ENCODE data around the gene ANKRD10. TPM values are rescaled to one million over a fixed set of nuclear protein-coding genes. Genes with fewer than 3 reads are reported as not detected.

Gene ANKRD10
- polyA plus RNA-seq, 1 donor, result 172 TPM

GRCh38 chr13:110929104-110929777 is 14.4 kb upstream of the ANKRD10 start:
- no CpG with 5 or more reads among the region's 3 CpGs for whole genome bisulfite sequencing (ENCODE audit: insufficient coverage, low lambda C conversion rate)
- peaks cover 6% of the 10 kb centered on the region for H3K9me3 ChIP-seq (ENCODE audit: control insufficient read depth, low read depth, low read length)

GRCh38 chr13:110925023-110925612 is 10.2 kb upstream of the ANKRD10 start:
- no peaks in the 10 kb centered on the region for H3K36me3 ChIP-seq (ENCODE audit: control insufficient read depth, insufficient read depth, low read length)
- H3K27me3 ChIP-seq (ENCODE audit: control insufficient read depth, insufficient read depth, low read length), result peaks cover 38% of the 10 kb centered on the region
- H3K4me3 ChIP-seq (ENCODE audit: low read length), result no peak overlapping the region
- WGBS (ENCODE audit: insufficient coverage, low lambda C conversion rate), result 56% methylated on average over 2 of the region's 8 CpGs
- no peaks in the 10 kb centered on the region for H3K4me1 ChIP-seq (ENCODE audit: control insufficient read depth, insufficient read depth, low read length)
- no peak for DNase-seq
- H3K27ac ChIP-seq (ENCODE audit: low read length), result no peak overlapping the region
- H3K9me3 ChIP-seq (ENCODE audit: control insufficient read depth, low read depth, low read length), result no peaks in the 10 kb centered on the region

More at GRCh38 chr13:110929104-110929777, 14.4 kb upstream of the ANKRD10 start:
- Histone ChIP-seq H3K27me3 (ENCODE audit: control insufficient read depth, insufficient read depth, low read length) (peaks cover 8% of the 10 kb centered on the region), H3K4me3 (ENCODE audit: low read length) (no peak overlapping the region), H3K27ac (ENCODE audit: low read length) (no peak overlapping the region), H3K4me1 (ENCODE audit: control insufficient read depth, insufficient read depth, low read length) (no peaks in the 10 kb centered on the region), H3K36me3 (ENCODE audit: control insufficient read depth, insufficient read depth, low read length) (no peaks in the 10 kb centered on the region)
- no peak for DNase-seq

GRCh38 chr13:110924639-110924934 is 9.7 kb upstream of the ANKRD10 start:
- Histone ChIP-seq H3K27ac (ENCODE audit: low read length) (no peak overlapping the region), H3K4me3 (ENCODE audit: low read length) (no peak overlapping the region), H3K27me3 (ENCODE audit: control insufficient read depth, insufficient read depth, low read length) (peaks cover 38% of the 10 kb centered on the region), H3K36me3 (ENCODE audit: control insufficient read depth, insufficient read depth, low read length) (no peaks in the 10 kb centered on the region), H3K9me3 (ENCODE audit: control insufficient read depth, low read depth, low read length) (no peaks in the 10 kb centered on the region), H3K4me1 (ENCODE audit: control insufficient read depth, insufficient read depth, low read length) (no peaks in the 10 kb centered on the region)
- WGBS (ENCODE audit: insufficient coverage, low lambda C conversion rate), result no CpG with 5 or more reads among the region's 4 CpGs
- DNase-seq, result no peak

- H3K4me3 ChIP-seq (ENCODE audit: low read length), result no peak overlapping the region
Measured at GRCh38 chr13:110923777-110924638, 9.1 kb upstream of the ANKRD10 start.

GRCh38 chr13:110923086-110923485 is 8.2 kb upstream of the ANKRD10 start:
- DNase-seq, result no peak
- Histone ChIP-seq H3K9me3 (ENCODE audit: control insufficient read depth, low read depth, low read length) (no peaks in the 10 kb centered on the region), H3K36me3 (ENCODE audit: control insufficient read depth, insufficient read depth, low read length) (no peaks in the 10 kb centered on the region), H3K27me3 (ENCODE audit: control insufficient read depth, insufficient read depth, low read length) (peaks cover 38% of the 10 kb centered on the region), H3K27ac (ENCODE audit: low read length) (no peak overlapping the region), H3K4me1 (ENCODE audit: control insufficient read depth, insufficient read depth, low read length) (no peaks in the 10 kb centered on the region), H3K4me3 (ENCODE audit: low read length) (no peak overlapping the region)
- WGBS (ENCODE audit: insufficient coverage, low lambda C conversion rate), result no CpG with 5 or more reads among the region's 7 CpGs

More at GRCh38 chr13:110923777-110924638, 9.1 kb upstream of the ANKRD10 start:
- Histone ChIP-seq H3K27me3 (ENCODE audit: control insufficient read depth, insufficient read depth, low read length) (peaks cover 38% of the 10 kb centered on the region), H3K9me3 (ENCODE audit: control insufficient read depth, low read depth, low read length) (no peaks in the 10 kb centered on the region), H3K36me3 (ENCODE audit: control insufficient read depth, insufficient read depth, low read length) (no peaks in the 10 kb centered on the region), H3K4me1 (ENCODE audit: control insufficient read depth, insufficient read depth, low read length) (no peaks in the 10 kb centered on the region), H3K27ac (ENCODE audit: low read length) (no peak overlapping the region)
- no peak for DNase-seq
- WGBS (ENCODE audit: insufficient coverage, low lambda C conversion rate), result 70% methylated on average over 2 of the region's 4 CpGs

- Histone ChIP-seq H3K27me3 (ENCODE audit: control insufficient read depth, insufficient read depth, low read length) (peaks cover 38% of the 10 kb centered on the region), H3K27ac (ENCODE audit: low read length) (no peak overlapping the region), H3K36me3 (ENCODE audit: control insufficient read depth, insufficient read depth, low read length) (no peaks in the 10 kb centered on the region), H3K9me3 (ENCODE audit: control insufficient read depth, low read depth, low read length) (no peaks in the 10 kb centered on the region), H3K4me3 (ENCODE audit: low read length) (no peak overlapping the region), H3K4me1 (ENCODE audit: control insufficient read depth, insufficient read depth, low read length) (no peaks in the 10 kb centered on the region)
- DNase-seq, result no peak
- no CpG with 5 or more reads among the region's 8 CpGs for WGBS (ENCODE audit: insufficient coverage, low lambda C conversion rate)
Measured at GRCh38 chr13:110922506-110922905, 7.6 kb upstream of the ANKRD10 start.

GRCh38 chr13:110921695-110922094 is 6.8 kb upstream of the ANKRD10 start:
- WGBS (ENCODE audit: insufficient coverage, low lambda C conversion rate), result 80% methylated on average over 1 of the region's 8 CpGs

GRCh38 chr13:110921209-110921608 is 6.3 kb upstream of the ANKRD10 start:
- Histone ChIP-seq H3K36me3 (ENCODE audit: control insufficient read depth, insufficient read depth, low read length) (no peaks in the 10 kb centered on the region), H3K4me1 (ENCODE audit: control insufficient read depth, insufficient read depth, low read length) (peaks cover 2% of the 10 kb centered on the region), H3K27ac (ENCODE audit: low read length) (no peak overlapping the region), H3K9me3 (ENCODE audit: control insufficient read depth, low read depth, low read length) (no peaks in the 10 kb centered on the region), H3K27me3 (ENCODE audit: control insufficient read depth, insufficient read depth, low read length) (peaks cover 38% of the 10 kb centered on the region), H3K4me3 (ENCODE audit: low read length) (no peak overlapping the region)
- no peak for DNase-seq
- no CpG with 5 or more reads among the region's 13 CpGs for WGBS (ENCODE audit: insufficient coverage, low lambda C conversion rate)

More at GRCh38 chr13:110921695-110922094, 6.8 kb upstream of the ANKRD10 start:
- H3K9me3 ChIP-seq (ENCODE audit: control insufficient read depth, low read depth, low read length), result no peaks in the 10 kb centered on the region
- H3K27me3 ChIP-seq (ENCODE audit: control insufficient read depth, insufficient read depth, low read length), result peaks cover 38% of the 10 kb centered on the region
- H3K4me1 ChIP-seq (ENCODE audit: control insufficient read depth, insufficient read depth, low read length), result peaks cover 1% of the 10 kb centered on the region
- no peaks in the 10 kb centered on the region for H3K36me3 ChIP-seq (ENCODE audit: control insufficient read depth, insufficient read depth, low read length)
- DNase-seq, result no peak
- no peak overlapping the region for H3K4me3 ChIP-seq (ENCODE audit: low read length)
- no peak overlapping the region for H3K27ac ChIP-seq (ENCODE audit: low read length)

- no peak for DNase-seq
- WGBS (ENCODE audit: insufficient coverage, low lambda C conversion rate), result no CpG with 5 or more reads among the region's 5 CpGs
- Histone ChIP-seq H3K4me1 (ENCODE audit: control insufficient read depth, insufficient read depth, low read length) (peaks cover 2% of the 10 kb centered on the region), H3K36me3 (ENCODE audit: control insufficient read depth, insufficient read depth, low read length) (no peaks in the 10 kb centered on the region), H3K27me3 (ENCODE audit: control insufficient read depth, insufficient read depth, low read length) (peaks cover 37% of the 10 kb centered on the region), H3K27ac (ENCODE audit: low read length) (no peak overlapping the region), H3K9me3 (ENCODE audit: control insufficient read depth, low read depth, low read length) (no peaks in the 10 kb centered on the region), H3K4me3 (ENCODE audit: low read length) (no peak overlapping the region)
Measured at GRCh38 chr13:110920038-110920437, 5.2 kb upstream of the ANKRD10 start.

- Histone ChIP-seq H3K36me3 (ENCODE audit: control insufficient read depth, insufficient read depth, low read length) (no peaks in the 10 kb centered on the region), H3K27ac (ENCODE audit: low read length) (peak overlapping the region; percentile 95), H3K9me3 (ENCODE audit: control insufficient read depth, low read depth, low read length) (no peaks in the 10 kb centered on the region), H3K27me3 (ENCODE audit: control insufficient read depth, insufficient read depth, low read length) (peaks cover 6% of the 10 kb centered on the region), H3K4me3 (ENCODE audit: low read length) (peak overlapping the region; percentile 88), H3K4me1 (ENCODE audit: control insufficient read depth, insufficient read depth, low read length) (peaks cover 13% of the 10 kb centered on the region)
- DNase-seq, result peak in 1 of 2 donors; percentile 42
- WGBS (ENCODE audit: insufficient coverage, low lambda C conversion rate), result 37% methylated on average over 4 of the region's 9 CpGs
Measured at GRCh38 chr13:110916301-110917142, 1.7 kb upstream of the ANKRD10 start.
